Occipital lobe (tissue), 2 donors: Measurements from ENCODE around the gene NIPAL4. TPM values are rescaled to one million over a fixed set of nuclear protein-coding genes. Genes with fewer than 3 reads are reported as not detected.
"Not testable (repeated sequence)": the region's sequence is repeated elsewhere in the genome, so short reads cannot be mapped to it uniquely, and the experiment has no call there.

Experiments used
- DNase-seq: peaks from one replicate; lab custom pipeline; 2025; lab: John Stamatoyannopoulos, UW
- total RNA-seq: library from RNA; depleted of rRNA; stranded (reverse); fragments of >200 nt; gene quantifications from one replicate; pipeline ENCODE4 v1.2.3, GENCODE V29; 2014

The NIPAL4 gene
- not detected for total RNA-seq

DNA sequence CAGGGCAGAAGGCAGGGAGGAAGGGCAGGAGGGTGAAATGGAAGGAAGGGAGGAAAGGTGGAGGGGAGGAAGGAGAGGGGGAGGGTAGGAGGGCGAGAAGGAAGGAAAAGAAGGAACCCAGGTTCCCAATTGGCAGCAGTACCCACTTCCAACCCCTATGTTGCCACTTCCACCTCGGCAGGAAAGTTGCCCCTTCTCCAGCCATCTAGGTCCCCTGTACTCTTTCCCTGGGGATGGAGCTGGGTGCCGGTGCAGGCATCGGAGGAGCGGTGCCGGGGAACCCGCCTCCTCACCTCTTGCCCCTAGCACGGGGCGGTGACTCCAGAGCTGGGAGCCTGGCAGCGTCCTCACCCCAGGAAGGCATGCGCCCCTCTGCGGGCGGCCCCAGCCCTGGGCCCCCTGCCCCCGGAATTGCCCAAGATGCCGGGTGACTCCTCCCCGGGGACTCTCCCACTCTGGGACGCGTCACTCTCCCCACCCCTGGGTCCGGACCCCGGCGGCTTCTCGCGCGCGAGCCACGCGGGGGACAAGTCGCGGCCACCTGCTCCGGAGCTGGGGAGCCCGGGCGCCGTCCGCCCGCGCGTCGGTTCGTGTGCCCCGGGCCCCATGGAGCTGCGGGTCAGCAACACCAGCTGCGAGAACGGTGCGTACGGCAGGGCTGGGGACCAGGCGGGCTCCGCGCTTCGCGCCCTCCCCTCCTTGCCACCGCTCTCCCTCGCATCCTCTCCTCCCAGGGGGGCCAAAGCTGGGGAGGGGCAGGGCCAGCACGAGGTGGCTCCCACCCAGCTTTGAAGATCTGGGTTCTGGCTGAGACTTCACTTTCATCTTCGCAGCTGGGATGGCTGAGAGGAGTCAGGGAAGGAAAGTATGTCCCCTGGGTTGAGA, at the start of gene NIPAL4:
NIPAL4 (plus strand) TSS at position 499 of the 885 bp plus-strand sequence; CDS start at position 607, 108 bp downstream.
- peak; percentile 14 for DNase-seq

DNA sequence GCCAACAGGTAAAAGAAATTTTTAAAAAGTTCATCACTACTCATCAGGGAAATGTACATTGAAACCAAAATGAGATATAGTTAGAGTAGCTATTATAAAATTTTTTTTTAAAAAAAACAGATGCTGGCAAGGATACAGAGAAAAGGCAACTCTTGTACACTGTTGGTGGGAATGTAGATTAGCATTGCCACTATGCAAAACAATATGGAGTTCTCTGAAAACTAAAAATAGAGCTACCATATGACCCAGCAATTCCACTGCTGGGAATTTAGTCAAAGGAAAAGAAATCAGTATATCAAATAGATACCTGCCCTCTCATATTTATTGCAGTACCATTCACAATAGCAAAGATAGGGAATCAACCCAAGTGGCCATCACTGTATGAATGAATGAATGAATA, 44.2 kb upstream of the NIPAL4 start:
- no peak for DNase-seq

DNA sequence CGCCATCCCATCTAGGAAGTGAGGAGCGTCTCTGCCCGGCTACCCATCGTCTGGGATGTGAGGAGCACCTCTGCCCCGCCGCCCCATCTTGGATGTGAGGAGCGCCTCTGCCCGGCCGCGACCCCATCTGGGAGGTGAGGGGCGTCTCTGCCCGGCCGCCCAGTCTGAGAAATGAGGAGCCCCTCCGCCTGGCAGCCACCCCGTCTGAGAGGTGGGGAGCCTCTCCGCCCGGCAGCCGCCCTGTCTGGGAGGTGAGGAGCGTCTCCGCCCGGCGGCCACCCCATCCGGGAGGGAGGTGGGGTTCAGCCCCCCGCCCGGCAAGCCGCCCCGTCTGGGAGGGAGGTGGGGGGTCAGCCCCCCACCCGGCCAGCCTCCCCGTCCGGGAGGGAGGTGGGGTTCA, 40.5 kb upstream of the NIPAL4 start:
- DNase-seq, result not testable (repeated sequence)

DNA sequence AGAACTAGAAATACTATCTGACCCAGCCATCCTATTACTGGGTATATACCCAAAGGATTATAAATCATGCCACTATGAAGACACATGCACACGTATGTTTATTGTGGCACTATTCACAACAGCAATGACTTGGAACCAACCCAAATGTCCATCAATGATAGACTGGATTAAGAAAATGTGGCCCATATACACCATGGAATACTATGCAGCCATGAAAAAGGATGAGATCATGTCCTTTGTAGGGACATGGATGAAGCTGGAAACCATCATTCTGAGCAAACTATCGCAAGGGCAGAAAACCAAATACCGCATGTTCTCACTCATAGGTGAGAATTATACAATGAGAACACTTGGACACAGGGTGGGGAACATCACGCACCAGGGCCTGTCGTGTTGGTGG, 30.1 kb upstream of the NIPAL4 start:
- DNase-seq, result not testable (repeated sequence)

DNA sequence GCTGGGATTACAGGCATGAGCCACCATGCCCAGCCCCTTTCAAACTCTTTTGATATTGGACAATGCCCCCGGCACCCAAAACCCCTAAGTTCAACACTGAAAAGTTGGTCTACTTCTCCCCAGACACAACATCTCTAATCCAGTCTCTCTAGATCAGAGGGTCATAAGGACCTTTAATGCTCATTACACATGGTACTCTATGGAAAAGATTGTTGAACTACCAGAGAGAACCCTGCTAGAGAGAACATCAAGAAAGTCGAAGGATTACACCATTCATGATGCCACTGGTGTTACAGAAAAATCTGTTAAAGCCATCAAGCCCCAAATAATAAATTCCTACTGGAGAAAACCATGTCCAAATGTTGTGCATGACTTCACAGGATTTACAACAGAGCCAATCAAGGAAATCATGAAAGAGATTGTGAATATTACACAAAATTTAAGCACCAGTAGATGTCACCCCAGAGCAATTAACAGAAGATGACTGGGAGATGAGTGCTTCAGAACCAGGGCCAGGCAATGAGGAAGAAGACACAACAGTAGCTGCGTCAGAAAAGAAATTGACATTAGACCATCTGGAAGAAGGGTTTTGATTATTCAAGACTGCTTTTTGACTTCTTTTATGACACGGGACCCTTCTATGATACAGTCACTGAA, 28.3 kb upstream of the NIPAL4 start:
- DNase-seq, result no peak

DNA sequence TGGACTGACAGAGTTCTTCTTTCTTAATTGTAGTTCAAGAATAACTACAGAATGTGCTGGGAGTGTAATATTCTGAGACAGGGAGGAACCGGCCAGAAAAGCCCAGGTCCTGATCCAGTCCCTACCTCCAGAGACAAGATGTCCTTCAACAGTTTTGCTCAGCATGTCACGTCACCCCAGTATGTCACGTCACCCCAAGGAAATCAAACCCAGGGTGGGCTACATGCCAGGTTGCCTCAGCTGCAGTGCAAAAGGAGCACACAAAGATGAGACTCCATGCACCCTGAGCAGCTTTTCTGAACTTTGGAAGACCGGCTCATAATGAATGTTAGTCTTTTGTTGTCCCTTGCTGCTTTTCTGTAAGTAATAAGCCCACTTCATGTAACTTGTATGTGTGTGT, 25.9 kb upstream of the NIPAL4 start:
- DNase-seq, result no peak

DNA sequence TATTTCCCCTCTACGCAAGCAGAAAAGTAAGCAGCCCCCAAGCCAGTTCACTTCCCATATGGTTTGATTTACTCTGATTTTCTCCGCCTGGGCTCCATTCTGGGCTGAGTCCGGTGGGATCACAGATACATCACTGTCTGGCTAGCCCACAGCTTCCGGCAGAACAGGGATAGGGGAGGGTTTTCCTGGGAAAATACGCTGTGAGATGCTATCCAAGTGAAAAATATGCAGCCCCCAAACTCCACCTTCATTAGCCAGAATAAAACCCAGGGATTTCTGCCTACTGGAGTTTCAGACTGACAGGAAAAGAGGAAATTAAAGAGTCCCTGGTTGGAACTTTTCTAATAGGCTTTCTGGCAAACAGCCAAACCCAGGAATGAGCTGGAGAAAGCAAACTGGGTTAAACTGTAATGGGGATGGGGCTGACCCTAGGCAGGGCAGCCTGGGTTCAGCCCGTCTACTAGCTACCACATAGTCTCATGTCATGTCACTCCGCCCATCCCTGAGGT, 16.9 kb upstream of the NIPAL4 start:
- no peak for DNase-seq

DNA sequence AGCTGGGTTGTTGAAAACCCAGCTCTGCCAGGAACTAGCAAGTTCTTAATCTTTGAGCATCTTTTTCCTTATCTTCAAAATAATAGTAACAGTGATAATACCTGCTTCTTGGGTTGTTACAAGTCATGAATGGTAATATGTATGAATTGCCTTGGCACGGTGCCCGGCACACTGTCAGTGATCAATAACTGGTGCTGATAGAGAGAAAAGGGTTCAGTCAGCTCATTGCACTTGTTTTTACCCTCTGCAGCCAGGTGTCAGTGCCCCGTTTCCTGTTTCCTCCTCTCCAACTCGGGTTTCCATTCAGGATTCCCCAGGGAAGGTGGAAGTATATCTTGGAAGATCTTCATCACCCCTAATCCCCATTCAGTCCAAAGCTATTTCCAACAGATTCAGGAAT, 15.8 kb upstream of the NIPAL4 start:
- DNase-seq, result no peak

DNA sequence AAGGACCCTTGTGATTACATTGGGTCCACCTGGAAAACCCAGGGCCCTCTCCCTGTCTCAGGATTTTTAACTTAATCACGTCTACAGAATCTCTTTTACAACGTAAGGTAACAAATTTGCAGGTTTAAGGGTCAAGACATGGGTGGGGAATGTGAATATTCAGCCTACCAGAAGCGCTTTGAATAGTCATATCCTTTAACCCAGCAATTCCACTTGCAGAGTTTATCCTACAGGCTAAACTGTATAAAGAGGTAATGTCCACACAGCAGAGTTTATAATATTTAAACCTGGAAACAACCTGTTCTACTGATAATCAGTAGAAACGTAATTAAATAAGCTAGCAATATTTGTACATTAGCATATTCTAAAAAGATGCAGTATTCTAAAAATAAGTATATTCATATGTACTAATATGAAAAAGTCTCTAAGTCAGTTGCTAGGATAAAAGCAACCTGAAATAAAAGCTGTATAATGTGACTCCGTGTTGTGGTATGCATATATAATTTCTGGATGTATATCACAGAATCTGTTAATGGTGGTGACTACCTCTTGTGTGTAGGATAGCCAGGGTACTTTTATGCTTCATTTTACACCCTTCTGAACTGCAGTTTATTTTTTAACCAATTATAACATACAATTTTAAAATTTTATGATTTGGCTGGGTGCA, 14.1 kb upstream of the NIPAL4 start:
- no peak for DNase-seq

DNA sequence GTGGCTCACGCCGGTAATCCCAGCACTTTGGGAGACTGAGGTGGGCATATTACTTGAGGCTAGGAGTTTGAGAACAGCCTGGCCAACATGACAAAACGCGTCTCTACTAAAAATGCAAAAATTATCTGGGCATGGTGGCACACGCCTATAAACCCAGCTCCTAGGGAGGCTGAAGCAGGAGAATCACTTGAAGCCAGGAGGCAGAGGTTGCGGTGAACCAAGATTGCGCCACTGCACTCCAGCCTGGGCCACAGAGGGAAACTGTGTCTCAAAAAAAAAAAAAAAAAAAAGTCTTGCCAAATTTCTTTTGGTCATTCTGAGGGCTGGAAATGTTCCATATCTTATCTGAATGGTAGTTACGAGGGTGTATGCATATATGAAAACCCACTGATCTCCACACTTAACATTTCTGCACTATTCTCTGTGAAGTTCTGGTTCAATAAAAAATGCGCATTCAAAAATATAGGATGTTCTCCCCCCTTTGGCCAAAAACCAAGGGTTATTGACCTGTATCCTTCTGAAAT, 13.5 kb upstream of the NIPAL4 start:
- no peak for DNase-seq

DNA sequence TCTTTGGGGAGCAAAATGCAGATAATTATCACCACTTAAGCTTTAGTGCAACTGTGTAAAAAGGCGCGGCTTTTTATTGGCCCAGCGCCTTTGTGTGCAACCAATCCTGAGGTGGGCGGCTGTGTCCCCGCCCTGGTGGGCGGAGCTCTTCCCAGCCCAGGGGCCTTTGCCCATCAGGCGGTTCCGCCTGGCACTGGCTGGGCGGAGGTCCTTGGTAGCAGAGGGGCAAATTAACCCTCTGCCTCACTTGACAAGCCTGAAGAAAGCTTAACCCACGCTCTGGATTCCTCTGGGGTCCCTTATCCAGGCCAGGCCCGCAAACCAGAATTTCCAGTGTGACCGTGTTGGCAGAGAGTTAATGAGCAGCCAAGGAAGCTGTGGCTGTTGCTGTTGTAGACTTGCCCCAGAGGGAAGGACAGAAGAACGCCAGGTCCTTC, 12.8 kb upstream of the NIPAL4 start:
- DNase-seq, result no peak

DNA sequence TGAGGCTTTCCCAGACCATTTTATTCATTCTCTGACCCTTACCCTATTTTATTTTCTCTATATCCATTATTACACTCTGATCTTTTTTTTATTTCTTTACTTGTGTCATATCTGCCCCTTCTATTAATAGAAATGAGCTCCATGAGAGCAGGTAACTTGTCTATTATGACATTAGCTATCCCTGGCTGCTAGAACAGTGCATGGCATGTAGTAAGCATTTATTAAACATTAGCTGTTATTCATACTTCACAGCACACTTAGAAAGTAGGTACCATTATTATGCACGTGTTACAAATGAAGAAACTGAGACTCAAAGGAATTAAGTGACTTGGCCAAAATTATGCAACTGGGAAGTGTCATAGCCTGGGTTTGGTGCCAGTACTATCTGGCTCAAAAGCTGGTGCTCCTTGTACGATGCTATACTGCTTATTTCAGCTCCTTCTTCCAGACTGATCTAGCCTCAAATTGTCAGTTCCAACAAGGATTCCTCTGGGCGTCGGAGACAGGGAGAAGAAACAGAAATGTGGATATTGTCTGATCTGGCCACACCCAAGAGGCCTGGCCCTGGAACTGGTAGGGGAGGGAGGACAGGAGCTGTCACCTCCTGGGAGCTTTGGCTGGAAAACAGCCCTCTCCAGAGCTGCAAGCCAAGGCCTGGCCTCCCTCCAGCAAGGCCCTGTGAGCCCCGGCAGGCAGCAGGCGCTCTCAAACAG, 10.8 kb upstream of the NIPAL4 start:
- no peak for DNase-seq

DNA sequence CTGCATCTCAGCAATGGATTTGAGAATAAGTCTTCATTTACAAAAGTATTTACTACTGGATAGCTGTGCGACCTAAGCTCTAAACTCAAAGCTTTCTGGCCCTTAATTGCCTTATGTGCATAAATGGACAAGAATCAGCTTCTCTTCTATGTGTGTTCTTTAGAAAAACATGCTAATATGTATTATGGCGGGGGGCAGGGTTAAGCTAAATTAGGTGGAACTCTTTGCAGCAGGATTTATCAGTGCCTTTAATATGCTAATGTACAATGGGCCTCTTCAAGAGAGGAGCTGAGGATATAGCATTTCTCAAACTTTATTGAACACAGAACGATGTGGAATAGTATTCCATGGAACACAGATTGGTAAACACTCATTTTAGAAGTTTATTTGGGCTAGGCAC, 10.0 kb upstream of the NIPAL4 start:
- DNase-seq, result no peak

DNA sequence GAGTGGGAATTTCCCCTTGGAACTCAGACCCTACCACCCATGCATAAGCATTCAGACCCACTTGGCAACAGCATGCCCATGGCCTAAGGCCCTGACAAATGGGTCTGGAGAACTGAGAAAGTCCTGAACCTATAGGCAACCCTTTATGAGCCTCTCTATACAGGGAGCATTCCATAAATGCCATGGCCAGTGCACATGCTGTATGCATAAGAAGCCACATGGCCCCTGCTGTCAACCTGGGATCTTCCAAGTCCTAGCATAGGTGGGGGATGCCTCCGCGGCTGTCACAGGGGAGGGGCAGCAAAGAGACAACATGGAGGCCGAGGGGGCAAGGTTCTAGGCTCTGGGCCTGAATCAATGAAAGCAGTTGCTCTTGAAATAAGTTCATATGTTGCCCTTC, 8.2 kb upstream of the NIPAL4 start:
- DNase-seq, result no peak

DNA sequence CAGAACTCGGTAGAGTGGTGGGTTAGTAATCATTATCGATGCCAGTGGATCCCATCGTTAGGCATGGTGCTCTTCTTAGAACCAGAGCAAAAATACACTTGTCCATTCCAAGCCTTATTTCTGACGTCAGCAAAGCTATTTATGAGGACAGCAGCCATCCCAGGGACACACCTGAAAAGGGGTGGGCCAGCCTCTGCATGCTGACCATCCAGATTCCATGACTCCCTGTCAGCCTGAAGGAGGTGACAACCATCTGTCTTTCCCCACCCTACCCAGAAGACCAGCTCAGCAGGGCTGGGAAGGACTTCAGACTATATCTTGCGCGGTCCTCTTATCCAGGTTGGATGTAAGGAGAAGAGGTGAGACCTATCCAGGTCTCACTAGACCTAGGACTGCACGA, 5.7 kb upstream of the NIPAL4 start:
- no peak for DNase-seq

DNA sequence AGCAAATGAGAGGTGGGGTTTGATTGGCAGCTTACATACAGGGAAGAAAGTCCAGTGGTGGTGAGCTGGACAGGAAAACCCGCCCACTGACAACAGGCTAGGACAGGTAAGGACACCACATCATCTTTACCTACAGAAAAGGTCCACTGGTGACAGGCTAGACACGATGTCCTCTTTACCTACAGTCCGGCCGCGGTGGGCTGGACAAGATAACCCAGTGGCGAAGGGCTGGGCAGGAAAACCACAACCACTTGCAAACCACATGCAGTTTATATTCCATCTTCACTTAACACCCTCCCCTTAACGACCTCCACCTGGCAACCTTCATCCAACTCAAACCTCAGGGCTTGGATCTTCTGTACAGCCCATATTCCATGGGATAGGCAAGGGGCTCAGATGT, 5.0 kb upstream of the NIPAL4 start:
- DNase-seq, result no peak

DNA sequence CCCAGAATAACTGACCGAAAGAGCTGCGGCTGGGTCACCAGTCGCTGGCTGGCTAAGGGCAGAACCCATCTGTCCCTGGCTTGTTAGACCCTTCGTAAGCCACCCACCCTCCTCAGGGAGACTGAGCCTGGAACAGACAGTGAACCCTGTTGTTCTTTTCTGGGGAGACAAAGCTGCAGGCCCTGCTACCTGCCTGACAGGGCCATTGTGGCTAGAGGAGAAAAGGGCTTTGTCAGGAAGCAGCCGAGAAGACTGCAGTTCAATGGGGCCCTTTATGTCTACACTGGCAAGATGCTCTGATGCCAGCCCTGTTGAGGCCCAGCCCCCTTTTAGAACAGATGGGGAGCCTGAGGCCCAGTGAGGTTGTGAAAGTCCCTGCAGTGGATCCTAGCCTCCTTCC, 3.7 kb upstream of the NIPAL4 start:
- DNase-seq, result peak; percentile 83

DNA sequence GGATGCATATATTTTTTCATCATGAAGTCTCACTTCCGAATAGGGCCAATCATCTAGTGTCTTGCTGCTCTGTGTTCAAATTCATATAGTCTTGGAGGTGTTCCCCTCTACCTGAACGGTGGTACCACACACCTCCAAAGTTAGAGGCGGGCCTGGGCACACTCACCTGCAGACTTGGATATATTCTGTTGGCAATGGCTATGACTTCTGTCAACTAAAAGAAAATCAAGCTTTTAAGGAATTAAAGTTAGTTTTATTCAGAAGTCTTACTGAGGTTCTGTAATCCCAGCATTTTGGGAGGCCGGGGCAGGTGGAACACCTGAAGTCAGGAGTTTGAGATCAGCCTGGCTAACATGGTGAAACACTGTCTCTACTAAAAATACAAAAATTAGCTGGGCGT, 2.6 kb upstream of the NIPAL4 start:
- DNase-seq, result no peak

DNA sequence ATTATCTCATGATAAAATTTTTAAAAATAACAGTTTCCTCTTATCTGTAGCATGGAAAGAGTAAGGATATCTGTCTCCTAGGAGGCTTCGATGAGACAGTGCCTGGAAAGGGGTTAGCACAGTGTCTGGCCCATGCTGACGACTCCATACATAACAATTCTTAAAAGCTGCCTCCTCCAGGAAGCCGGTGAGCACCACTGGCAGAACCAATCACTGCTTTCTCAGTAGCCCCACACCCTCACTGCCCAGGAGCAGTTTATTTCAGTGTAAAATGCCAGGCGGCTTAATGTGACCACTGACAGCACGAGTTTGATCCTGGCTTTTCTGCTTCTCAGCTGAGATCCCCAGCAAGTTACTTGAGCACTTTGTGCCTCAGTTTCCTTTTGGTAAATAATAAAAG, 1.2 kb upstream of the NIPAL4 start:
- DNase-seq, result no peak

DNA sequence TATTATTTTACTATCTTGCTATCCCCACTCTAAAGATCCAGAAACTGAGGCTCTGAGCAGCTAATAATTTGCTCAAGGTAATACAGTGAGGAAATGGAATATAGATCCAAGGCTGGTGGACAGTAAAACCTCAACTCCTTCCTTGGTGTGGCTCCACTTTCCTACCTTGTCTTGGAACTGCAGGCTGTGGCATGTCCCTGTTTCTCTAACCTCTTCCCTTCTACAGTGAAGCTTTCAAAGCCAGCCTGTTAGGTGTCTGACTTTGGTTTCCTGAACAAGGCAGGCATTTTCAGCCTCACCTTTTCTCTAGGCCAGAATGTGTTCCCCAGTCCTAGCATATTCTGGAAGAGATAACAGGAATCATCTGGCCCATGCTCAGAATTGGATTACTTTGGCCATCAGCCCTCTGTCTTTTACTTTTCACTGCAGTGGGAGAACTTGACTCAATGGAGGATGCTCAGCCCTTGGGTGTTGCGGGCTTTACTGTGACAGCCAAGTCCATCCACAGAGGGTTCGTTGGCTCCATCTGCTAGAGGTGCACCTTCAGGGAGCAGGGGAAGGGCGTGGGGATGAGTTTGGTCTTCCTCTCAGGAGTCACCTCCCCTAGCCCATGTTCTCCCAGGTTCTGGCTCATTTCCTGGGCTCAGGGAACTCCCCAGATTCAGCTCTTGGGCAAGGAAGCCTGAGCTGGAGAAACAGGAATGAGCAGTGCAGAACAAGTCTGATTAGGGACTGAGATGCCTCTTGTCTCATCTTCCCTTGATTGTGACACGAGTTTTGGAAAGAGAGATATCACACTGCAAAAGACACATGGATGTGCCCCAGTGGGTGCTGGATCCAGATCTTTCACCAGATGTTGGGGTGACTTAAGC, 1.1 kb downstream of the NIPAL4 start:
- DNase-seq, result no peak
